T-helper 2 cell treated with Interferon-gamma antibody and Interleukin-4, amounts not matched to agents 5 μg/mL and 100 μg/mL, for 36 hours (primary cell): Measurements from ENCODE around the gene KANK2.
A peak's percentile ranks its signal among the peaks of the same experiment; 100 is the strongest.

Experiments
- DNase-seq: peaks from one replicate; pipeline ENCODE4 v3.0.0; 2021; ENCODE audit warnings: low spot score
- H3K27ac Mint-ChIP-seq: one replicate; pipeline ENCODE4 v1.8.0; 2021; ENCODE audit warnings: mild to moderate bottlenecking, mixed read lengths
- H3K27me3 Mint-ChIP-seq: one replicate; pipeline ENCODE4 v1.8.0; 2021; ENCODE audit warnings: low read depth, mixed read lengths
- H3K36me3 Mint-ChIP-seq: one replicate; pipeline ENCODE4 v1.8.0; 2021; ENCODE audit warnings: low read depth, mixed read lengths
- H3K4me1 Mint-ChIP-seq: one replicate; pipeline ENCODE4 v1.8.0; 2021; ENCODE audit warnings: low read depth, mixed read lengths
- H3K4me3 Mint-ChIP-seq: one replicate; pipeline ENCODE4 v1.8.0; 2022; ENCODE audit warnings: mild to moderate bottlenecking, moderate library complexity, mixed read lengths
- H3K9me3 Mint-ChIP-seq: one replicate; pipeline ENCODE4 v1.8.0; 2021; ENCODE audit warnings: mixed read lengths

Gene KANK2

GRCh38 chr19:11234486-11235075 is 37.2 kb upstream of the KANK2 start:
- peaks cover 5% of the 10 kb centered on the region for H3K9me3 Mint-ChIP-seq

GRCh38 chr19:11233073-11233472 is 35.7 kb upstream of the KANK2 start:
- Mint-ChIP-seq H3K27me3 (no peaks in the 10 kb centered on the region), H3K36me3 (no peaks in the 10 kb centered on the region), H3K4me3 (no peak overlapping the region), H3K9me3 (no peaks in the 10 kb centered on the region), H3K4me1 (no peaks in the 10 kb centered on the region), H3K27ac (no peak overlapping the region)
- DNase-seq: no peak

More at GRCh38 chr19:11234486-11235075, 37.2 kb upstream of the KANK2 start:
- H3K36me3 Mint-ChIP-seq: no peaks in the 10 kb centered on the region
- H3K4me3 Mint-ChIP-seq: no peak overlapping the region
- no peak for DNase-seq
- H3K27me3 Mint-ChIP-seq: no peaks in the 10 kb centered on the region
- H3K4me1 Mint-ChIP-seq: no peaks in the 10 kb centered on the region
- H3K27ac Mint-ChIP-seq: no peak overlapping the region

GRCh38 chr19:11232555-11232954 is 35.2 kb upstream of the KANK2 start:
- Mint-ChIP-seq H3K4me3 (no peak overlapping the region), H3K9me3 (no peaks in the 10 kb centered on the region), H3K4me1 (no peaks in the 10 kb centered on the region), H3K27me3 (no peaks in the 10 kb centered on the region), H3K27ac (no peak overlapping the region), H3K36me3 (no peaks in the 10 kb centered on the region)
- DNase-seq: no peak

- no peak for DNase-seq
- Mint-ChIP-seq H3K9me3 (no peaks in the 10 kb centered on the region), H3K4me3 (no peak overlapping the region), H3K27me3 (no peaks in the 10 kb centered on the region), H3K4me1 (no peaks in the 10 kb centered on the region), H3K36me3 (no peaks in the 10 kb centered on the region), H3K27ac (no peak overlapping the region)
These were observed 33.5 kb upstream of the KANK2 start for GRCh38 chr19:11230621-11231386.

GRCh38 chr19:11227195-11227886 is 30.0 kb upstream of the KANK2 start:
- Mint-ChIP-seq H3K36me3 (no peaks in the 10 kb centered on the region), H3K27me3 (no peaks in the 10 kb centered on the region), H3K4me3 (no peak overlapping the region), H3K4me1 (no peaks in the 10 kb centered on the region), H3K27ac (no peak overlapping the region), H3K9me3 (no peaks in the 10 kb centered on the region)
- no peak for DNase-seq

GRCh38 chr19:11226716-11227166 is 29.4 kb upstream of the KANK2 start:
- H3K27ac Mint-ChIP-seq: no peak overlapping the region

GRCh38 chr19:11225815-11226214 is 28.5 kb upstream of the KANK2 start:
- Mint-ChIP-seq H3K4me3 (no peak overlapping the region), H3K9me3 (peaks cover 8% of the 10 kb centered on the region), H3K27me3 (no peaks in the 10 kb centered on the region), H3K27ac (no peak overlapping the region), H3K36me3 (no peaks in the 10 kb centered on the region), H3K4me1 (no peaks in the 10 kb centered on the region)
- DNase-seq: no peak

More at GRCh38 chr19:11226716-11227166, 29.4 kb upstream of the KANK2 start:
- Mint-ChIP-seq H3K36me3 (no peaks in the 10 kb centered on the region), H3K9me3 (no peaks in the 10 kb centered on the region), H3K27me3 (no peaks in the 10 kb centered on the region), H3K4me3 (no peak overlapping the region), H3K4me1 (no peaks in the 10 kb centered on the region)
- no peak for DNase-seq

- no peaks in the 10 kb centered on the region for H3K27me3 Mint-ChIP-seq
- H3K4me3 Mint-ChIP-seq: no peak overlapping the region
- H3K4me1 Mint-ChIP-seq: no peaks in the 10 kb centered on the region
- DNase-seq: no peak
- peaks cover 13% of the 10 kb centered on the region for H3K9me3 Mint-ChIP-seq
- H3K27ac Mint-ChIP-seq: no peak overlapping the region
- no peaks in the 10 kb centered on the region for H3K36me3 Mint-ChIP-seq
These were observed 27.8 kb upstream of the KANK2 start for GRCh38 chr19:11225172-11225571.

- Mint-ChIP-seq H3K4me3 (no peak overlapping the region), H3K27me3 (no peaks in the 10 kb centered on the region), H3K4me1 (no peaks in the 10 kb centered on the region), H3K27ac (no peak overlapping the region), H3K9me3 (peaks cover 13% of the 10 kb centered on the region), H3K36me3 (no peaks in the 10 kb centered on the region)
- no peak for DNase-seq
These were observed 27.1 kb upstream of the KANK2 start for GRCh38 chr19:11224429-11224828.

GRCh38 chr19:11223200-11223599 is 25.9 kb upstream of the KANK2 start:
- Mint-ChIP-seq H3K27me3 (no peaks in the 10 kb centered on the region), H3K9me3 (peaks cover 13% of the 10 kb centered on the region), H3K27ac (no peak overlapping the region), H3K4me3 (no peak overlapping the region), H3K4me1 (no peaks in the 10 kb centered on the region), H3K36me3 (no peaks in the 10 kb centered on the region)
- DNase-seq: no peak

GRCh38 chr19:11221082-11221598 is 23.8 kb upstream of the KANK2 start:
- Mint-ChIP-seq H3K36me3 (no peaks in the 10 kb centered on the region), H3K4me1 (no peaks in the 10 kb centered on the region), H3K4me3 (no peak overlapping the region), H3K27me3 (no peaks in the 10 kb centered on the region), H3K9me3 (peaks cover 13% of the 10 kb centered on the region), H3K27ac (no peak overlapping the region)
- DNase-seq: no peak

GRCh38 chr19:11214387-11214786 is 17.0 kb upstream of the KANK2 start:
- DNase-seq: no peak
- Mint-ChIP-seq H3K9me3 (peaks cover 10% of the 10 kb centered on the region), H3K27ac (no peak overlapping the region), H3K36me3 (no peaks in the 10 kb centered on the region), H3K27me3 (no peaks in the 10 kb centered on the region), H3K4me3 (no peak overlapping the region), H3K4me1 (no peaks in the 10 kb centered on the region)

GRCh38 chr19:11210656-11210928 is 13.2 kb upstream of the KANK2 start:
- Mint-ChIP-seq H3K36me3 (no peaks in the 10 kb centered on the region), H3K27ac (peak overlapping the region; percentile 38), H3K4me3 (no peak overlapping the region), H3K9me3 (peaks cover 10% of the 10 kb centered on the region), H3K27me3 (no peaks in the 10 kb centered on the region), H3K4me1 (no peaks in the 10 kb centered on the region)
- DNase-seq: no peak
